AG04449 (cell line): Measurements from ENCODE around the gene ARID1B.

Experiments used
- CTCF ChIA-PET: fragments of 350-600 bp; formaldehyde crosslinking; extraction: SDS; loops from one replicate; lab custom pipeline; 2021; ENCODE audit warnings: antibody characterized with exemption; lab: Yijun Ruan, JAX
- POLR2A ChIA-PET: fragments of 400-600, 350-600 bp; formaldehyde crosslinking; extraction: SDS; loops from one replicate; lab custom pipeline; 2020; ENCODE audit warnings: antibody characterized with exemption, inconsistent platforms; lab: Yijun Ruan, JAX
- DNase-seq: peaks from one replicate; pipeline ENCODE4 v3.0.0-alpha.2; 2010; ENCODE audit warnings: low read depth, low spot score
- H3K4me3 ChIP-seq: 2 replicates; pipeline ENCODE4 v1.5.1; 2011; ENCODE audit warnings: low read depth, mild to moderate bottlenecking, control low read depth, low read length
- TF ChIP-seq, protein P1 (sequence below): IDR thresholded peaks from one replicate; pipeline ENCODE4 v1.5.1; 2011; ENCODE audit warnings: mild to moderate bottlenecking, moderate library complexity, low read length, control low read depth, inconsistent platforms; ENCODE audit not compliant: insufficient read depth; ENCODE audit errors: missing control alignments

ARID1B gene

GRCh38 chr6:156845454-156846155 is 68.4 kb downstream of the ARID1B start:
- ChIA-PET CTCF (no interaction called here), POLR2A (no interaction called here)
- DNase-seq, result no peak
- H3K4me3 ChIP-seq, result no peak overlapping the region
- TF ChIP-seq, protein P1, sequence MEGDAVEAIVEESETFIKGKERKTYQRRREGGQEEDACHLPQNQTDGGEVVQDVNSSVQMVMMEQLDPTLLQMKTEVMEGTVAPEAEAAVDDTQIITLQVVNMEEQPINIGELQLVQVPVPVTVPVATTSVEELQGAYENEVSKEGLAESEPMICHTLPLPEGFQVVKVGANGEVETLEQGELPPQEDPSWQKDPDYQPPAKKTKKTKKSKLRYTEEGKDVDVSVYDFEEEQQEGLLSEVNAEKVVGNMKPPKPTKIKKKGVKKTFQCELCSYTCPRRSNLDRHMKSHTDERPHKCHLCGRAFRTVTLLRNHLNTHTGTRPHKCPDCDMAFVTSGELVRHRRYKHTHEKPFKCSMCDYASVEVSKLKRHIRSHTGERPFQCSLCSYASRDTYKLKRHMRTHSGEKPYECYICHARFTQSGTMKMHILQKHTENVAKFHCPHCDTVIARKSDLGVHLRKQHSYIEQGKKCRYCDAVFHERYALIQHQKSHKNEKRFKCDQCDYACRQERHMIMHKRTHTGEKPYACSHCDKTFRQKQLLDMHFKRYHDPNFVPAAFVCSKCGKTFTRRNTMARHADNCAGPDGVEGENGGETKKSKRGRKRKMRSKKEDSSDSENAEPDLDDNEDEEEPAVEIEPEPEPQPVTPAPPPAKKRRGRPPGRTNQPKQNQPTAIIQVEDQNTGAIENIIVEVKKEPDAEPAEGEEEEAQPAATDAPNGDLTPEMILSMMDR, result no peak

DNA sequence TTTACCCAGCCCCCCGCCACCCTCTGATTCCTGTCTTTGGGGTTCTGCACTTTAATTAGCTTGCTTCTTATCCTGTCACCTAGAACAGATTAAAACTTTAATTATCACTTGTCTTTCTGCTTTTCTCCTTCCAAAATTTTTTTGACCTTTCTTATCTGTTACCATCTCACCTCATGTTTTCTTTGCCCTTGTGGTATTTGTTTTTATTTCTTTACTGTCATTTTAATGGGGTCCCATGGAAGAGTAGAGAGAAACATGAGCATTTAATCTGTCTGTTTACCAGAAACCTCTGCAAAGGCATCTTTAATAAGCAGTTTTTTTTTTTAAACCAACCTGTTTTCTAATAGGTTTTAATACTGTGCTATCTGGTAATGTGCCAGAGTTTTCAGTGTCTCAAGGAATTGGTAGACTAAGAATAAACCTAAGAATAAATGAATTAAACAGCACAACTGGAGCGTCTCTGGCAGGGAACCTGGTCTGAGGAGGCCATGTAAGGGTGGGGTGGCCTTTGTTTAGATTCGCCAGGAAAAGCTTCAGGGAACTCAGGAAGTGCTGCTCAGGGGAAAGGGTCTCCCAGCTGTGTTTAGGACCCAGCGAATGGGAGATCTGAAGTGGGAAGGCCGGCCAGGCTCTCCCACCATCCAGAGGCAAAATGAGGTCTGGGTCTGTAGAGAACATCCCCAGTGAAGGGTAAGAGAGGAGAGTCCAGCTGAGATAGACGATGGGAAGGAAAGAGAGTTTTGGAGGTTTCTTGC is 69.8 kb downstream of the ARID1B start:
- TF ChIP-seq, protein P1, result no peak
- CTCF ChIA-PET, result interaction anchor here (1.0 kb wide), 1 partner anchor 10 kb away, joined by 3 read pairs; no protein-coding TSS in a partner anchor
- DNase-seq, result no peak
- H3K4me3 ChIP-seq, result no peak overlapping the region
- POLR2A ChIA-PET, result no interaction called here

- ChIA-PET POLR2A (no interaction called here), CTCF (interaction anchor here (1.1 kb wide), 1 partner anchor 39 kb away, joined by 3 read pairs; no protein-coding TSS in a partner anchor)
- TF ChIP-seq, protein P1, result no peak
- H3K4me3 ChIP-seq, result no peak overlapping the region
- no peak for DNase-seq
Observed at GRCh38 chr6:156848123-156848522, 70.9 kb downstream of the ARID1B start.

GRCh38 chr6:156848533-156848932 is 71.4 kb downstream of the ARID1B start:
- no peak overlapping the region for H3K4me3 ChIP-seq
- POLR2A ChIA-PET, result no interaction called here
- CTCF ChIA-PET, result interaction anchor here (1.1 kb wide), 1 partner anchor 40 kb away, joined by 3 read pairs; no protein-coding TSS in a partner anchor
- DNase-seq, result no peak
- TF ChIP-seq, protein P1, result no peak

DNA sequence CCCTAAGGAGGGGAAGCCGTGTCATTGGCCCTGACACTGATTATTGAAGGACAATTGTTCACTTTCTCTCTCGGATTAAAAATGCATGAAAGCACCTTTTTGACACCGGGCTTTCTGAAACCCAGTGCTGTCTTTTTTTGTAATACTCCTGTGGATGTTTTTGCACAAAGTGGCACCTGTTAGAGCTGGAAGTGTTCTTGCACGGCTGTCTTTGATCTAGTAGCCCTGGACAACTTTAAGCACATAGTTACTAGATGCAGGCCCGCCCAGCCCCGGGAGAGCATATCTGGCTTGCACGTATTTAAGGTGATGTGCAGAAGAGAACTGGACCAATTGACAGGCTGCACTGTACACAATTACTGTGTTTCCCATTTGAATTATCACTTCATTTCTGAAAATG is 72.6 kb downstream of the ARID1B start:
- no peak for DNase-seq
- TF ChIP-seq, protein P1, result no peak
- CTCF ChIA-PET, result no interaction called here
- H3K4me3 ChIP-seq, result no peak overlapping the region
- POLR2A ChIA-PET, result no interaction called here

- CTCF ChIA-PET, result no interaction called here
- no peak for DNase-seq
- POLR2A ChIA-PET, result no interaction called here
- TF ChIP-seq, protein P1, result no peak
- no peak overlapping the region for H3K4me3 ChIP-seq
Observed at GRCh38 chr6:156850353-156850752, 73.2 kb downstream of the ARID1B start.
